Skeletal muscle cell (primary cell): ENCODE measurements around the gene CAMSAP2.
A peak's percentile ranks its signal among the peaks of the same experiment; 100 is the strongest.

Source experiments
- DNase-seq: peaks from one replicate; pipeline ENCODE4 v3.0.0-alpha.2; 2010; ENCODE audit warnings: low read depth
- H3K4me3 ChIP-seq: 2 replicates; pipeline ENCODE4 v1.5.1; 2011; ENCODE audit warnings: low read depth, mild to moderate bottlenecking, control low read depth, low read length, moderate library complexity

CAMSAP2 gene

GRCh38 chr1:200738327-200738948, at the start of gene CAMSAP2:
Gene CAMSAP2, plus strand, starts transcription at chr1:200738893. Its CDS starts 935 bp downstream, at chr1:200739828.
- peak within 1 kb of the TSS; percentile 84 for H3K4me3 ChIP-seq
- DNase-seq: peak; percentile 68

GRCh38 chr1:200692316-200692715, 46.4 kb upstream of the CAMSAP2 start:
- no peak for DNase-seq
- no peak overlapping the region for H3K4me3 ChIP-seq

DNA sequence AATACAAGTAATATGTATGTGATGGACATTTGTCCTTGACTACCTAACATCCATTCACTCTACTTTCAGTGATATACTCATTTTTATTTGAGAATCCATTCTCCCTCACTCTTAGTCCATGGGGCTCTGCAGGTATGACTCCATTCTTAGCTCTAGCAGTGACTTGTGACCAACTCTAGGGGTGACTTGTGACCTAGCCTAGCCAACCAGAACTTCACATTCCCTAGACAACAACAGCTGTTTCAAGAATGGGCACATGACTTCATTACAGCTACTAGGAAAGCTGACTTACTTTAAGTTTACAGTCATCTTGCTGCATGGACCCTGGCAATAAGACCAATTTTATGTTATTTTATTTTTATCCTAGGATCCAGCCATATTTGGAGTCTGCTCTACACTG, 45.4 kb upstream of the CAMSAP2 start:
- H3K4me3 ChIP-seq: no peak overlapping the region
- DNase-seq: no peak

- no peak for DNase-seq
- no peak overlapping the region for H3K4me3 ChIP-seq
Measured at GRCh38 chr1:200694738-200695137, 44.0 kb upstream of the CAMSAP2 start.

GRCh38 chr1:200699871-200700270, 38.8 kb upstream of the CAMSAP2 start:
- peak; percentile 32 for DNase-seq
- H3K4me3 ChIP-seq: no peak overlapping the region

DNA sequence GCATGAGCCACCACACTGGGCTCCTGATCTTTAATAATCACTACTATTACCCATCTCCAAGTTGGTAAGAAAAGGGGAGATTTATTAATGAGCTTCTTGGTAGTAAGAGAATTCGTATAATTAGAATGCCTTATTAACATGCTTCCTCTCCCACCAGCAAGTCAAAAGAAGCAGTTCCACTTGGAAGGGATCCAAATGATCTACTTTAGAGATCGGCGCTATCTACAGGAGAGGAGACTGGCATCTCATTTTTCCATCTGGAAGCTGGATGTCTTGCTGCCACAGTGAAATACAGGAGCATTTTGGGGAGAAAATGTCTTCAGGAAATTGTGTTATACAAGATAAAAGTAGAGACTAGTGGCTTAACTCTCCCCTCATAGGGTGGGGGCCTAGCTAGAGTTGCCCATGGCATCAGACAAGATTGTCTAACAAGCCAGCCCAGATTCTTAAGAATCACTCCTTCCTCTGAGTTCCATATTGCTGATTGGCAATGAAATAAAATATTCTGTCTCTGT, 33.6 kb upstream of the CAMSAP2 start:
- no peak overlapping the region for H3K4me3 ChIP-seq
- DNase-seq: no peak

DNA sequence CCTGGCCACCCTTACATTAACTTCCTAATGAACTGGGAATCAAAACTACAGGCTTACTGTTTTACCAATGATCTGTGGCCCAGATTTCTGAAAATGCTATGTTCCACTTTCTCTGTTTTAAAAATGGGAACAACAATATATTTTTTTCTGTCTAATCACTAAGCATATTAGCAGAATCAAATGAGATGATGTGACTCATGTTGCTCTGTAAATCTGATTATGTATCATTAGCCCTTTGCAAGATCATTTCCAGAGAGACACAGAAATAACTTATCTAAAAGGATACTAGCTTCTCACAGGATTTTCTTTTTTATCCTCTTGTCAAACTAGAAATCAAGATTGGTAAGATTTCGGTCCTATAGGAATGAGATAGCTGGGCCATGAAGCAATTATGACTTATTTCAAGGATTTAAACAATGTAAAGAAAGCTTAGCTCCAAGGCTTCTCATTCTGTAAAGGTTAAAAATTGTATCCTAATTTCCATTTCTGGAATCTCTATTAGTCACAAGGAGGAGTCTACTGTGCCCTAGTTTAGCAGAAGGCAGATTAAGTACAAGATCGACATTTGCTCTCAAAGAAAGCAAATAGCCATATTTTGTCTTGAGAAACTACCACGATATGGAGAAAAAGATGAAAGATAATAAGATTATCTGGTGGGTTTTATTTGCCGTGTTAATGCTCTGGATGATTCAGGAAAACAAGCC, 32.4 kb upstream of the CAMSAP2 start:
- H3K4me3 ChIP-seq: no peak overlapping the region
- DNase-seq: no peak

DNA sequence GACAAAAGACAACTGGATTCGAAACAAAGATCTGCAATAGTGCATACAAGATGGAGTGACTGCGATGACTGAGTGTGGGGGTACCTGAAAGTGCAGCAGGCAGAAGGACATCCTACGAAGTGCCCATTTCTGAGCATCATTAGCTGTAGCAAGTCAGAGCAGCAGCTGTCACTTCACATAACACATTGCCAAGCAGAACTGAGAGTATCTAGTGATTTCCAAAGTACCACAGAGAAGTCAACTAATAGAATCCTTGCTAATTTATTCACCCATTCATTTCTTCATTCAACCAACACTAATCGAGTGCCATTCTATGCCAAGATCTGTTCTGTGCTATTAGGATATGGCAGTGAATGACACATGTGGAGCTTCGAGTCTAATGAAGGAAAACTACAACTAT, 31.6 kb upstream of the CAMSAP2 start:
- DNase-seq: no peak

GRCh38 chr1:200708161-200708560, 30.5 kb upstream of the CAMSAP2 start:
- no peak overlapping the region for H3K4me3 ChIP-seq
- no peak for DNase-seq

More for the DNA sequence above, 31.6 kb upstream of the CAMSAP2 start:
- H3K4me3 ChIP-seq: no peak overlapping the region

DNA sequence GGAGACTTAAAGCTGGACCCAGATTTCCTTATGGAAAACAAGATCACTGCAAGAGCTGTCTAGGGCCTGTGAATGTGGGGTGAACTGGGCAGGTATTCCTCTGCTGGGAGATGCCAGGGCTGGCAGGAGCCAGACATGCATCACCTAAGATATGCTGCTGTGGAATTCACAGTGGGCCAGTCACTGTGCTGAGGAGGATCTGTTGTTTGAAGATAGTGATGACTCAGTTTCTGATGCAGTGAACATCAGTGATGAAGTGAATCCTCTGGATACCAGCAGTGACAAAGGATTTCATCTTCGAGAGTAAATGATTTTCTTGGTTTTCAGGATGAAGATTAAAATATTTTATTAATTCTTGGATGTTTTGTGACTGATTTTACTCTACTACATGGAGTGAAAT, 29.9 kb upstream of the CAMSAP2 start:
- H3K4me3 ChIP-seq: no peak overlapping the region
- no peak for DNase-seq

DNA sequence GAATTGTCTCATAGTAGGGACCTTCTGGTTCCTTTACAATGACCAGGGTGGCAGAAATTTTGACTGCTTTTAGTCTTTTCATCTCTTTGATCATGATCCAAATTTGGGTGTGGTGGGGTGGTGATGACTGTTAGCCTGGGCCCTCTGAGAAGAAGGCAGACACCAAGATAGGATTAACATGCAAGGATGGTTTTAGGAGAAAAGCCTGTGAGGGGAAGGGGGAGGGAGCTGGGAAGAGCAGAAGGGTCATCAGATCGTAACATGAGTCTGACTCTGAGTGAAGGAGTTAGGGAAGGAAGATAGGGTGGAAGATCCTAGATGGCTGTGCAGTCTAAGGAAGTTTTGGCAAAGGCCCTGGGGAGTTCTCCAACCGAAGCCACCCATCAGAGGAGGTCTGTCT, 28.5 kb upstream of the CAMSAP2 start:
- H3K4me3 ChIP-seq: no peak overlapping the region
- no peak for DNase-seq

DNA sequence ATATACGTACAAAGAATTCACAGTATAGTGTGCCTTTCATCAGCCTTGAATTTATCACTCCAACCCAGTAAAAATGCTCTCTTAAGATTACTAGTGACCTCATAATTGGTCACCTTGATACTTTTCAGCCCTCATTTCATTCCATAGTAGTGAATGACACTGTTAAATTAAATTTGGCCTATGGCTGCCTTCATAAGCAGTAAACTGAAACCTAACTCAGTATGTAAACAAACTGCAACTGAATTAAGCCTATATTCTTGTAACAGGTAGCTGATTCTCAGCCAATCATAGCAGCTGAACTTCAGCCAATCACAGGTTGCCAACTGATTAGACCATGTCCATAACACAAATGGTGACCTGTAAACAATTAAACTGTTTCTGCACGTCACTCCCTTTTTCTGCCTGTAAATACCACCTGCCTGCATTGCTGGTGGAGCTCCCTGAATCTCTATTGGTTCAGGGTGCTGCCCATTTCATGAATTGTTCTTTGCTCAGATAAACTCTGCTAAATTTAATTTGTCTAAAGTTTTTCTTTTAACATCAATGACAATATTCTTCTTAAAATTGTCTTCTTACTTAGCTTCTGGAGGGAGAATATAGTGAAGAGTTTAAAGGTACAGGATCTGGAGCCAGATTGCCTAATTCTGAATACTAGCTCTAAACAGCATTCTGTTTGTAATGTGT, 24.0 kb upstream of the CAMSAP2 start:
- no peak for DNase-seq
- no peak overlapping the region for H3K4me3 ChIP-seq

DNA sequence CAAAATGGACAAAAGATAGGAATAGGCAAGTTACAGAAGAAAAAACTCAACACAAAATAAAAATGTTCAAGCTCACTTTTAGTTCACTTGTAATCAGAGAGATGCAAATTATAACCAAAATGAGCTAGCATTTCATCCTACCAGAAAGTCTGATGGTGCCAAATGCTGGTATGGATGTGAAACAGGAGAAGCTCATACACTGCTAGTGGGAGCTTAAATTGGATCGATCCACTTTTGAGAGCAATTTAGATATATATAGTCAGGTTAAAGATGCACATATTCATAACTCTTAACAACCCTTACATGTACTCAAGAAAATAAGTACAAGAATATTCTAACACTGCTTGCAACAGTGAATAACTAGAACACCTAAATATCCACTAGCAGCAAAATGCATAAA, 18.5 kb upstream of the CAMSAP2 start:
- no peak for DNase-seq
- H3K4me3 ChIP-seq: no peak overlapping the region

DNA sequence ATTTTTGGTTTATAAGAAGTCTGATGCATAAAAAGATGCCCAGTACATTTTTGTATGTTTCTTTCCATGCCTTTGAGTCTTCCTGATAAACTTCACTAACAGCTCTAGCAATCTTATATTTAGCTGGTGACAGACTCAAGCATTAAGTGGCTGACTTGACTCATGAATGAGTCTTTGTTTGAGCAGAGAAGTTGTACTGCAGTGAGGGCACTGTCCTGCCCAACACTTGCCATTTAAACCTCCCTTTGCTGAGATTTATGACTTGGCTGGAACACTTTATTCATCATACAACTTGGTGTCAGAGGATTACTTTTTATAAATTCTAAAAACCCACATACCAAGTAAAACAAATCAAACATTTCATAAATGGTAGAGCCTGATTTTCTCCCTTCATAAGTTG, 14.6 kb upstream of the CAMSAP2 start:
- no peak for DNase-seq
- H3K4me3 ChIP-seq: no peak overlapping the region

DNA sequence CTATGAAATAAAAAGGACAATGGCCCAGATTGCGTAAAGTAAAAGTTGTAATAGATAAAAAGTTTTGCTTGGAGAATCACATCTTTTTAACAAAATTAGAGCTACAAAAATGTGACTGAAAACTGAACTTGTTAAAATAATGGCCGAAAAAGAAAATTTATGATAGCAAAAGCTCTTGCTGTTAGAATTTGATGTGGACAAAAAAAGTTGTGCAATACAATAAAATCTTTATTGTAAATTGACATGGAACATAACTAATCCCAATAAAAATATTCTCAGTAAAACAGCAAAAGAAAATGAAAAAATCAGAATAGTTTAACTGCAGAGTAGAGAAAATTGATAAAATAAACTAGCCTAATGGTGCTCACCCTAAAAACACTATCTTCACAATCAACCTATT, 11.4 kb upstream of the CAMSAP2 start:
- no peak for DNase-seq
- H3K4me3 ChIP-seq: no peak overlapping the region

GRCh38 chr1:200729863-200730262, 8.8 kb upstream of the CAMSAP2 start:
- H3K4me3 ChIP-seq: no peak overlapping the region
- DNase-seq: no peak

- H3K4me3 ChIP-seq: no peak overlapping the region
- no peak for DNase-seq
Measured at GRCh38 chr1:200731654-200732332, 6.9 kb upstream of the CAMSAP2 start.

GRCh38 chr1:200732438-200732837, 6.3 kb upstream of the CAMSAP2 start:
- H3K4me3 ChIP-seq: no peak overlapping the region
- DNase-seq: no peak

DNA sequence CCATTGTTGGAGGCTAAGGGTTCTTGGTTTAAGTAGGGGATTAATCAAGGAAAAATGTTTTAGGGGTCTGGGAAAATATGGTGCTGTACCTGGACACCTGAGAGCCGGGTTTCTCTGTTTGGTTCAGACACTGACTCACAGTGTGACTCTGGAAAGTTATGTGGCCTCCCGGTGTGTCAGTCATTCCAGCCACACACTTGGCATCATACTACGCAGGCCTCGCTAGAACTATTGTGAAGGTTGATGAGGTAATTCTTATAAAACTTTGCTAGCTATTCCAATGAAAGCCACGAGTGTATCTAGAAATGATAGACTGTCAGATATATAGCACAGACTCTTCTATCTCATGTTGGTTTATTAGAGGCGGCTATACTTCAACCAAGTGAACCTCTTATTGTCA, 4.8 kb upstream of the CAMSAP2 start:
- H3K4me3 ChIP-seq: no peak overlapping the region
- no peak for DNase-seq

DNA sequence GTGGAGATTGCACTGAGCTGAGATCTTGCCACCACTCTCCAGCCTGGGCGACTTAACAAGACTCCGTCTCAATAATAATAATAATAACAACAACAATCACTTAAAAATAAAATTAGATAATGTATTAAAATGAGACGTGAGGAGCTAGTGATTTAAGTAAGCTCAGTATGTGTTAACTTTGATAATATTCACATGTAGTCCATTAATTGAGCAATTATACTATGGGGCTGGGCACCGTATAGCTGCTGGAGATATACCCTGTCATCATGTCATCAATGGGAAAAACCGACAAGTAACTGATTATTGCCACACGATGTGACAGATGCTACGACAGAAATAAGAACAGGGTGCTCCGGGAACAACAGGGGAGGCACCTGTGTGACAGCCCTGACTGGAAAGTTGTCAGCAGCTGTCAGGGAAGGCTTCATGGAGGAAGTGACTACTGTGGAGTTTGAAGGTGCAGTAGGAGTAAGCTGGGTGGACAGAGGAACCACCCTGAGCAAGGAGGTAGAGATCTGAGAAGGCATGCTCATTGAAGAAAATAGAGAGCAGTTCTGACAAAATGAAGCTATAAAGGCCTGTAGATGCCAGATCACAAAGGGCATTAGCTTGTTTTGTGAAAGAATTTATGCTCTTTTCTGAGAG, 924 bp upstream of the CAMSAP2 start:
- DNase-seq: no peak
- no peak overlapping the region for H3K4me3 ChIP-seq
